HAP-1 (cell line): ENCODE data around the gene CENPV.

Experiments
- DNase-seq, 2 experiments: peaks; one replicate each; pipeline ENCODE4 v3.0.0-alpha.2; 2016 to 2020; ENCODE audit warnings: low spot score in 2 of 2
- H3K27me3 ChIP-seq: fragments of 250-450 bp; sonication (Bioruptor Pico); 2 replicates; pipeline ENCODE4 v1.5.1; 2020; ENCODE audit warnings: low read depth, mild to moderate bottlenecking, moderate library complexity
- H3K36me3 ChIP-seq: fragments of 250-450 bp; sonication (Bioruptor Pico); replicated peaks from 2 replicates; pipeline ENCODE4 v1.5.1; 2020; ENCODE audit warnings: mild to moderate bottlenecking
- H3K4me1 ChIP-seq: fragments of 250-450 bp; sonication (Bioruptor Pico); 2 replicates; pipeline ENCODE4 v1.5.1; 2020; ENCODE audit warnings: mild to moderate bottlenecking
- H3K4me3 ChIP-seq: fragments of 250-450 bp; sonication (Bioruptor Pico); 2 replicates; pipeline ENCODE4 v1.5.1; 2020; ENCODE audit warnings: mild to moderate bottlenecking, moderate library complexity
- H3K9me3 ChIP-seq: fragments of 250-450 bp; sonication (Bioruptor Pico); 2 replicates; pipeline ENCODE4 v1.5.1; 2020; ENCODE audit warnings: mild to moderate bottlenecking, moderate library complexity
- in situ Hi-C: fragments of 300-500 bp; cut with MboI; formaldehyde crosslinking; loops from 3 replicates; pipeline ENCODE4 v1.14.3; 2020; ENCODE audit warnings: low sequenced_read_pairs, inconsistent platforms, mixed read lengths

CENPV gene

GRCh38 chr17:16348586-16348985 lies 4.7 kb downstream of the CENPV start:
- Histone ChIP-seq H3K4me1 (peaks cover 25% of the 10 kb centered on the region), H3K9me3 (peaks cover 2% of the 10 kb centered on the region; the same call in 1 of the 2 replicates), H3K36me3 (peaks cover 62% of the 10 kb centered on the region), H3K4me3 (no peak overlapping the region), H3K27me3 (no peaks in the 10 kb centered on the region)
- DNase-seq, result no peak
- in situ Hi-C loops, result no loop called here

GRCh38 chr17:16346721-16347271 lies 6.5 kb downstream of the CENPV start:
- Histone ChIP-seq H3K36me3 (peaks cover 74% of the 10 kb centered on the region), H3K4me1 (peaks cover 24% of the 10 kb centered on the region), H3K9me3 (peaks cover 2% of the 10 kb centered on the region; the same call in 1 of the 2 replicates), H3K27me3 (no peaks in the 10 kb centered on the region), H3K4me3 (no peak overlapping the region)
- DNase-seq, result no peak
- in situ Hi-C loops, result no loop called here

GRCh38 chr17:16345565-16345964 lies 7.7 kb downstream of the CENPV start:
- DNase-seq, result no peak
- peaks cover 72% of the 10 kb centered on the region for H3K36me3 ChIP-seq
- peaks cover 2% of the 10 kb centered on the region; the same call in 1 of the 2 replicates for H3K9me3 ChIP-seq
- no peaks in the 10 kb centered on the region for H3K27me3 ChIP-seq
- peaks cover 14% of the 10 kb centered on the region for H3K4me1 ChIP-seq
- in situ Hi-C loops, result no loop called here
- H3K4me3 ChIP-seq, result no peak overlapping the region

GRCh38 chr17:16343569-16343968 lies 9.7 kb downstream of the CENPV start:
- no peak for DNase-seq

GRCh38 chr17:16342979-16343378 lies 10.3 kb downstream of the CENPV start:
- Histone ChIP-seq H3K9me3 (peaks cover 2% of the 10 kb centered on the region; the same call in 1 of the 2 replicates), H3K27me3 (no peaks in the 10 kb centered on the region), H3K4me1 (no peaks in the 10 kb centered on the region; the same call in 1 of the 2 replicates), H3K4me3 (no peak overlapping the region), H3K36me3 (peaks cover 50% of the 10 kb centered on the region)
- DNase-seq, result no peak
- in situ Hi-C loops, result no loop called here

More at GRCh38 chr17:16343569-16343968, 9.7 kb downstream of the CENPV start:
- Histone ChIP-seq H3K9me3 (peaks cover 2% of the 10 kb centered on the region; the same call in 1 of the 2 replicates), H3K4me3 (no peak overlapping the region), H3K36me3 (peaks cover 56% of the 10 kb centered on the region), H3K4me1 (no peaks in the 10 kb centered on the region; the same call in 1 of the 2 replicates), H3K27me3 (no peaks in the 10 kb centered on the region)
- in situ Hi-C loops, result no loop called here

GRCh38 chr17:16339959-16340358 lies 13.3 kb downstream of the CENPV start:
- in situ Hi-C loops, result no loop called here
- Histone ChIP-seq H3K4me3 (no peak overlapping the region), H3K36me3 (peaks cover 25% of the 10 kb centered on the region), H3K27me3 (no peaks in the 10 kb centered on the region), H3K9me3 (no peaks in the 10 kb centered on the region), H3K4me1 (no peaks in the 10 kb centered on the region)
- DNase-seq, result no peak

- H3K27me3 ChIP-seq, result no peaks in the 10 kb centered on the region
- in situ Hi-C loops, result no loop called here
- no peaks in the 10 kb centered on the region for H3K9me3 ChIP-seq
- H3K4me3 ChIP-seq, result no peak overlapping the region
- no peaks in the 10 kb centered on the region for H3K4me1 ChIP-seq
- peaks cover 20% of the 10 kb centered on the region for H3K36me3 ChIP-seq
- no peak for DNase-seq
These were observed 13.9 kb downstream of the CENPV start for GRCh38 chr17:16339402-16339801.

- no peak for DNase-seq
- no peak overlapping the region for H3K4me3 ChIP-seq
- no peaks in the 10 kb centered on the region for H3K4me1 ChIP-seq
- no peaks in the 10 kb centered on the region for H3K27me3 ChIP-seq
- H3K9me3 ChIP-seq, result no peaks in the 10 kb centered on the region
- in situ Hi-C loops, result no loop called here
- peaks cover 10% of the 10 kb centered on the region for H3K36me3 ChIP-seq
These were observed 14.9 kb downstream of the CENPV start for GRCh38 chr17:16338391-16338790.

GRCh38 chr17:16329519-16330271 lies 23.6 kb downstream of the CENPV start:
- Histone ChIP-seq H3K9me3 (no peaks in the 10 kb centered on the region), H3K4me3 (no peak overlapping the region), H3K4me1 (no peaks in the 10 kb centered on the region), H3K27me3 (no peaks in the 10 kb centered on the region), H3K36me3 (peaks cover 6% of the 10 kb centered on the region; the same call in 1 of the 2 replicates)
- DNase-seq, result no peak
- in situ Hi-C loops, result no loop called here

- no peak for DNase-seq
- Histone ChIP-seq H3K4me3 (no peak overlapping the region), H3K36me3 (peaks cover 6% of the 10 kb centered on the region; the same call in 1 of the 2 replicates), H3K27me3 (no peaks in the 10 kb centered on the region), H3K9me3 (no peaks in the 10 kb centered on the region), H3K4me1 (no peaks in the 10 kb centered on the region)
- in situ Hi-C loops, result no loop called here
These were observed 24.3 kb downstream of the CENPV start for GRCh38 chr17:16328997-16329396.

- no peaks in the 10 kb centered on the region for H3K27me3 ChIP-seq
- peaks cover 6% of the 10 kb centered on the region; the same call in 1 of the 2 replicates for H3K36me3 ChIP-seq
- DNase-seq, result no peak
- no peak overlapping the region for H3K4me3 ChIP-seq
- in situ Hi-C loops, result no loop called here
- H3K4me1 ChIP-seq, result no peaks in the 10 kb centered on the region
- no peaks in the 10 kb centered on the region for H3K9me3 ChIP-seq
These were observed 26.3 kb downstream of the CENPV start for GRCh38 chr17:16327018-16327417.

- no peak for DNase-seq
- no peak overlapping the region for H3K4me3 ChIP-seq
- no peaks in the 10 kb centered on the region for H3K27me3 ChIP-seq
- H3K36me3 ChIP-seq, result peaks cover 6% of the 10 kb centered on the region; the same call in 1 of the 2 replicates
- no peaks in the 10 kb centered on the region for H3K4me1 ChIP-seq
- in situ Hi-C loops, result no loop called here
- H3K9me3 ChIP-seq, result no peaks in the 10 kb centered on the region
These were observed 27.3 kb downstream of the CENPV start for GRCh38 chr17:16325964-16326363.

GRCh38 chr17:16322636-16323035 lies 30.6 kb downstream of the CENPV start:
- in situ Hi-C loops, result no loop called here
- peaks cover 6% of the 10 kb centered on the region; the same call in 1 of the 2 replicates for H3K36me3 ChIP-seq

GRCh38 chr17:16319969-16320368 lies 33.3 kb downstream of the CENPV start:
- H3K27me3 ChIP-seq, result no peaks in the 10 kb centered on the region
- peaks cover 3% of the 10 kb centered on the region; the same call in 1 of the 2 replicates for H3K36me3 ChIP-seq
- H3K9me3 ChIP-seq, result no peaks in the 10 kb centered on the region
- no peaks in the 10 kb centered on the region for H3K4me1 ChIP-seq
- in situ Hi-C loops, result no loop called here
- no peak overlapping the region for H3K4me3 ChIP-seq
- no peak for DNase-seq

More at GRCh38 chr17:16322636-16323035, 30.6 kb downstream of the CENPV start:
- no peaks in the 10 kb centered on the region for H3K9me3 ChIP-seq
- H3K27me3 ChIP-seq, result no peaks in the 10 kb centered on the region
- DNase-seq, result no peak
- no peaks in the 10 kb centered on the region for H3K4me1 ChIP-seq
- no peak overlapping the region for H3K4me3 ChIP-seq
